IMR-90 (cell line): Measurements from ENCODE around the gene CDKAL1. TPM values are rescaled to one million over a fixed set of nuclear protein-coding genes. Genes with fewer than 3 reads are reported as not detected.

Experiments
- ATAC-seq: fragments of 200-7000 bp; cut with Tn5 transposase; 2 replicates; pipeline ENCODE4 v1.9.1; 2020; ENCODE audit warnings: low read depth, mild to moderate bottlenecking, moderate library complexity
- BruUV-seq: library from RNA; stranded (reverse); fragments of 400-500 nt; replicated peaks from 2 replicates; lab custom pipeline; 2021; lab: Mats Ljungman, UMichigan
- CTCF ChIA-PET: fragments of 300-600 bp; formaldehyde crosslinking; extraction: SDS; loops from one replicate; lab custom pipeline; 2021; ENCODE audit warnings: antibody characterized with exemption; lab: Yijun Ruan, JAX
- POLR2A ChIA-PET: fragments of 300-600 bp; sonication (Branson Sonifier 250); formaldehyde crosslinking; loops from one replicate; lab custom pipeline; 2022; ENCODE audit warnings: antibody characterized with exemption; ENCODE audit not compliant: unreplicated experiment; lab: Charles Lee
- DNase-seq: peaks from one replicate; pipeline ENCODE4 v3.0.0; 2013
- H2AFZ ChIP-seq: replicated peaks from 2 replicates; pipeline ENCODE3; 2013; ENCODE audit warnings: low read length, mild to moderate bottlenecking; ENCODE audit not compliant: poor library complexity
- H2AK5ac ChIP-seq: 2 replicates; pipeline ENCODE4 v1.6.1; 2013; ENCODE audit warnings: low read depth, low read length, inconsistent platforms
- H2AK9ac ChIP-seq: replicated peaks from 2 replicates; pipeline ENCODE3; 2013; ENCODE audit warnings: mild to moderate bottlenecking, low read depth, low read length, moderate library complexity; ENCODE audit not compliant: poor library complexity
- H2BK120ac ChIP-seq: 2 replicates; pipeline ENCODE4 v1.6.1; 2013; ENCODE audit warnings: low read depth, low read length, inconsistent platforms
- H2BK15ac ChIP-seq: 3 replicates; pipeline ENCODE4 v1.6.1; 2013; ENCODE audit warnings: low read depth, low read length, inconsistent platforms
- H2BK20ac ChIP-seq: 2 replicates; pipeline ENCODE4 v1.6.1; 2013; ENCODE audit warnings: low read depth, mild to moderate bottlenecking, inconsistent platforms, low read length, moderate library complexity
- H2BK5ac ChIP-seq: 2 replicates; pipeline ENCODE4 v1.6.1; 2013; ENCODE audit warnings: mild to moderate bottlenecking, low read depth, low read length, inconsistent platforms; ENCODE audit not compliant: poor library complexity, severe bottlenecking
- H3K14ac ChIP-seq: replicated peaks from 2 replicates; pipeline ENCODE4 v1.6.1; 2013; ENCODE audit warnings: low read depth, low read length, inconsistent platforms
- H3K18ac ChIP-seq: 2 replicates; pipeline ENCODE4 v1.6.1; 2013; ENCODE audit warnings: low read depth, low read length, control low read depth
- H3K23ac ChIP-seq: 2 replicates; pipeline ENCODE4 v1.6.1; 2013; ENCODE audit warnings: low read depth, low read length, inconsistent platforms
- H3K27ac ChIP-seq: 2 replicates; pipeline ENCODE4 v1.5.1; 2013; ENCODE audit warnings: mild to moderate bottlenecking, control low read depth, low read length; ENCODE audit not compliant: insufficient read depth
- H3K27me3 ChIP-seq: 2 replicates; pipeline ENCODE4 v1.6.1; 2013; ENCODE audit warnings: low read length; ENCODE audit not compliant: control insufficient read depth, insufficient read depth
- H3K36me3 ChIP-seq: 2 replicates; pipeline ENCODE4 v1.6.1; 2013; ENCODE audit warnings: low read length, mixed read lengths; ENCODE audit not compliant: control insufficient read depth, insufficient read depth
- H3K4ac ChIP-seq: 2 replicates; pipeline ENCODE4 v1.6.1; 2013; ENCODE audit warnings: low read depth, low read length, inconsistent platforms
- H3K4me1 ChIP-seq: 2 replicates; pipeline ENCODE4 v1.6.1; 2013; ENCODE audit warnings: low read length, mixed read lengths; ENCODE audit not compliant: control insufficient read depth, insufficient read depth
- H3K4me2 ChIP-seq: 2 replicates; pipeline ENCODE4 v1.6.1; 2013; ENCODE audit warnings: low read depth, mild to moderate bottlenecking, control low read depth, low read length, moderate library complexity
- H3K4me3 ChIP-seq: 2 replicates; pipeline ENCODE4 v1.5.1; 2013; ENCODE audit warnings: low read depth, mild to moderate bottlenecking, control low read depth, low read length, moderate library complexity; ENCODE audit not compliant: insufficient read depth
- H3K56ac ChIP-seq: 2 replicates; pipeline ENCODE4 v1.6.1; 2013; ENCODE audit warnings: low read length, inconsistent platforms; ENCODE audit not compliant: insufficient read depth; ENCODE audit errors: extremely low read depth
- H3K79me1 ChIP-seq, 2 experiments: 2 replicates each; pipeline ENCODE4 v1.6.1; 2013; ENCODE audit warnings: low read length in 2 of 2, inconsistent platforms in 1 of 2, low read depth in 1 of 2
- H3K9ac ChIP-seq: 2 replicates; pipeline ENCODE4 v1.6.1; 2013; ENCODE audit warnings: low read depth, low read length, control low read depth
- H3K9me1 ChIP-seq: 2 replicates; pipeline ENCODE4 v1.6.1; 2013; ENCODE audit warnings: low read length, inconsistent platforms; ENCODE audit not compliant: insufficient read depth
- H3K9me3 ChIP-seq: 2 replicates; pipeline ENCODE4 v1.6.1; 2013; ENCODE audit warnings: low read length; ENCODE audit not compliant: control insufficient read depth, insufficient read depth
- H4K20me1 ChIP-seq: 2 replicates; pipeline ENCODE4 v1.6.1; 2013; ENCODE audit warnings: low read length, inconsistent platforms; ENCODE audit not compliant: insufficient read depth
- H4K5ac ChIP-seq: 2 replicates; pipeline ENCODE4 v1.6.1; 2013; ENCODE audit warnings: mild to moderate bottlenecking, low read depth, low read length, control low read depth
- H4K8ac ChIP-seq, 2 experiments: 2 replicates each; pipeline ENCODE4 v1.6.1; 2013; ENCODE audit warnings: low read depth in 2 of 2, low read length in 2 of 2, control low read depth in 1 of 2, inconsistent platforms in 1 of 2
- H4K91ac ChIP-seq: 2 replicates; pipeline ENCODE4 v1.6.1; 2013; ENCODE audit warnings: low read depth, low read length, inconsistent platforms; ENCODE audit not compliant: insufficient read depth
- BHLHE40 ChIP-seq: fragments of 150-350 bp; IDR thresholded peaks from 2 replicates; pipeline ENCODE4 v1.6.1; 2016; ENCODE audit warnings: mild to moderate bottlenecking, low read depth, low read length
- CEBPB ChIP-seq: IDR thresholded peaks from 2 replicates; pipeline ENCODE4 v1.6.1; 2012; ENCODE audit warnings: low read depth, low read length, improper control_type of control experiment
- CHD1 ChIP-seq: IDR thresholded peaks from 2 replicates; pipeline ENCODE4 v1.6.1; 2012; ENCODE audit warnings: low read depth, low read length, improper control_type of control experiment
- MAZ ChIP-seq: IDR thresholded peaks from 2 replicates; pipeline ENCODE4 v1.6.1; 2012; ENCODE audit warnings: low read depth, mild to moderate bottlenecking, low read length, improper control_type of control experiment, moderate library complexity, borderline replicate concordance
- MXI1 ChIP-seq: IDR thresholded peaks from 2 replicates; pipeline ENCODE4 v1.6.1; 2012; ENCODE audit warnings: low read depth, mild to moderate bottlenecking, low read length, moderate library complexity, borderline replicate concordance
- NFE2L2 ChIP-seq: fragments of 150-350 bp; IDR thresholded peaks from 2 replicates; pipeline ENCODE4 v1.6.1; 2016; ENCODE audit warnings: low read depth, mild to moderate bottlenecking, low read length
- POLR2A ChIP-seq: IDR thresholded peaks from 2 replicates; pipeline ENCODE4 v1.6.1; 2012; ENCODE audit warnings: mild to moderate bottlenecking, low read depth, low read length
- RAD21 ChIP-seq: IDR thresholded peaks from 2 replicates; pipeline ENCODE4 v1.6.1; 2012; ENCODE audit warnings: low read length, improper control_type of control experiment
- RCOR1 ChIP-seq: IDR thresholded peaks from 2 replicates; pipeline ENCODE4 v1.6.1; 2012; ENCODE audit warnings: mild to moderate bottlenecking, low read length, improper control_type of control experiment; ENCODE audit not compliant: insufficient replicate concordance
- RFX5 ChIP-seq: IDR thresholded peaks from 2 replicates; pipeline ENCODE4 v1.8.0; 2012; ENCODE audit warnings: low read depth, mild to moderate bottlenecking, low read length, moderate library complexity
- SMC3 ChIP-seq: fragments of 150-350 bp; IDR thresholded peaks from 2 replicates; pipeline ENCODE4 v1.6.1; 2016; ENCODE audit warnings: low read depth, mild to moderate bottlenecking, antibody characterized with exemption, low read length, moderate library complexity
- WGBS, 2 experiments: methylation state at CpG; one replicate each; pipeline versions ENCODE4 v1.1.5 to v1.1.7; 2013; ENCODE audit warnings: missing lambda C conversion rate in 2 of 2; ENCODE audit not compliant: insufficient read length in 1 of 2; ENCODE audit errors: extremely low coverage in 2 of 2; 5-methylcytosine and 5-hydroxymethylcytosine counted together
- dilution Hi-C: fragments of 300-500 bp; cut with HindIII; formaldehyde crosslinking; loops from one replicate; pipeline ENCODE4 v1.14.3; 2018; ENCODE audit warnings: low sequenced_read_pairs; ENCODE audit not compliant: unreplicated experiment
- in situ Hi-C: fragments of 300-500 bp; cut with MboI; formaldehyde crosslinking; loops from 3 replicates; pipeline ENCODE4 v1.14.3; 2019; ENCODE audit warnings: low sequenced_read_pairs, inconsistent platforms, mixed read lengths
- intact Hi-C: fragments of 100-400 bp; cut with micrococcal nuclease; formaldehyde crosslinking; loops from 2 replicates; pipeline ENCODE4 v1.10.0; 2022
- polyA plus RNA-seq, 3 experiments: library from polyadenylated mRNA; depleted of rRNA; stranded (reverse); fragments of >200 nt; gene quantifications; 2 replicates each; pipeline ENCODE4 v1.2.3, GENCODE V29; 2012; ENCODE audit warnings: low replicate concordance in 1 of 3
- total RNA-seq: library from RNA; depleted of rRNA; stranded (reverse); fragments of >200 nt; gene quantifications from 2 replicates; pipeline ENCODE4 v1.2.3, GENCODE V29; 2012
- TF ChIP-seq, protein P1 (sequence below): fragments of 150-350 bp; IDR thresholded peaks from 2 replicates; pipeline ENCODE4 v1.6.1; 2016; ENCODE audit warnings: low read depth, mild to moderate bottlenecking, low read length, moderate library complexity, borderline replicate concordance
- TF ChIP-seq, protein P2 (sequence below): conservative IDR thresholded peaks from 2 replicates; pipeline ENCODE4 v1.5.1; 2012; ENCODE audit warnings: mild to moderate bottlenecking, low read depth, low read length, improper control_type of control experiment
- TF ChIP-seq, protein P3 (sequence below): fragments of 150-350 bp; IDR thresholded peaks from 2 replicates; pipeline ENCODE4 v1.6.1; 2017; ENCODE audit warnings: mild to moderate bottlenecking, antibody characterized with exemption, low read length, low read depth

CDKAL1 gene
- total and polyA plus RNA-seq, 2 of the 4 experiments (the other 2 are of a cell fraction), result 3.7 to 13.1 TPM

DNA sequence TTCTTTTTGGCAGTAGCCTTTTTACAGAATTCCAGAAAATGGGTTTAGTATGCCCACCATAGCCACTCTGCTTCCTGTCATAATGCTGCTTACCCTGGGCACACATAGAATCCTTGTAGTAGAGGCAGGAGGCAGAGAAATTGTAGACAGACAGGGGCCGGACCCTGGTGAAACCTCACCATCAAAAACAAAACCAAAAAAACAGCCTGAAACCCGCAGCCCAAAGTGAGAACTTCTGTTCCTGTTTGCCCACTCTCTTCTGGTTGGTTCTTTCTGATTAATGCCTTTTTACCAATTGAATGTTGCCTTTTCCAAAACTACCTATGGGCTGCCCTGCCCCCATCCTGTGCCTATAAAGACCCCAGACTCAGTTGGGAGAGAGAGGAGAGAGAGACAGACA, 188.2 kb downstream of the CDKAL1 start:
- intact Hi-C loops (no loop called here), dilution Hi-C loops (no loop called here), in situ Hi-C loops (no loop called here)
- no CpG with 5 or more reads among the region's 2 CpGs for WGBS, 2 experiments
- H3K27ac ChIP-seq, result no peak overlapping the region
- H4K8ac ChIP-seq, result no peak overlapping the region
- no peak overlapping the region for H3K18ac ChIP-seq
- no peak overlapping the region for H2BK5ac ChIP-seq
- H3K36me3 ChIP-seq, result no peaks in the 10 kb centered on the region
- no peak overlapping the region for H2AFZ ChIP-seq
- H4K5ac ChIP-seq, result no peak overlapping the region
- H3K4me3 ChIP-seq, result no peak overlapping the region
- H3K4ac ChIP-seq, result no peak overlapping the region
- no peak overlapping the region for H2BK120ac ChIP-seq
- no peak overlapping the region for H3K9ac ChIP-seq
- no peak overlapping the region for H3K4me2 ChIP-seq
- H2BK20ac ChIP-seq, result no peak overlapping the region
- H3K23ac ChIP-seq, result no peak overlapping the region
- H3K56ac ChIP-seq, result no peak overlapping the region
- ChIA-PET CTCF (no interaction called here), POLR2A (no interaction called here)
- H3K79me1 ChIP-seq, result peaks cover 0 to 3% of the 10 kb centered on the region in 2 experiments; a peak in 2 of 4 replicates
- H3K4me1 ChIP-seq, result no peaks in the 10 kb centered on the region
- no peak overlapping the region for H4K91ac ChIP-seq
- H4K20me1 ChIP-seq, result no peaks in the 10 kb centered on the region
- no peak overlapping the region for H2AK5ac ChIP-seq
- no peaks in the 10 kb centered on the region for H3K9me1 ChIP-seq
- DNase-seq (no peak), ATAC-seq (no peak)
- no peak overlapping the region for H2BK15ac ChIP-seq
- BruUV-seq, result no TSS peak
- no peaks in the 10 kb centered on the region for H3K27me3 ChIP-seq
- no peaks in the 10 kb centered on the region for H3K9me3 ChIP-seq
- H2AK9ac ChIP-seq, result no peak overlapping the region
- TF ChIP-seq RFX5 (no peak), RAD21 (no peak), BHLHE40 (no peak), SMC3 (no peak), MXI1 (no peak), CEBPB (no peak), NFE2L2 (no peak), RCOR1 (no peak), CHD1 (no peak), MAZ (no peak), POLR2A (no peak)
- TF ChIP-seq, protein P1, sequence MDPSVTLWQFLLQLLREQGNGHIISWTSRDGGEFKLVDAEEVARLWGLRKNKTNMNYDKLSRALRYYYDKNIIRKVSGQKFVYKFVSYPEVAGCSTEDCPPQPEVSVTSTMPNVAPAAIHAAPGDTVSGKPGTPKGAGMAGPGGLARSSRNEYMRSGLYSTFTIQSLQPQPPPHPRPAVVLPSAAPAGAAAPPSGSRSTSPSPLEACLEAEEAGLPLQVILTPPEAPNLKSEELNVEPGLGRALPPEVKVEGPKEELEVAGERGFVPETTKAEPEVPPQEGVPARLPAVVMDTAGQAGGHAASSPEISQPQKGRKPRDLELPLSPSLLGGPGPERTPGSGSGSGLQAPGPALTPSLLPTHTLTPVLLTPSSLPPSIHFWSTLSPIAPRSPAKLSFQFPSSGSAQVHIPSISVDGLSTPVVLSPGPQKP, result no peak
- TF ChIP-seq, protein P2, sequence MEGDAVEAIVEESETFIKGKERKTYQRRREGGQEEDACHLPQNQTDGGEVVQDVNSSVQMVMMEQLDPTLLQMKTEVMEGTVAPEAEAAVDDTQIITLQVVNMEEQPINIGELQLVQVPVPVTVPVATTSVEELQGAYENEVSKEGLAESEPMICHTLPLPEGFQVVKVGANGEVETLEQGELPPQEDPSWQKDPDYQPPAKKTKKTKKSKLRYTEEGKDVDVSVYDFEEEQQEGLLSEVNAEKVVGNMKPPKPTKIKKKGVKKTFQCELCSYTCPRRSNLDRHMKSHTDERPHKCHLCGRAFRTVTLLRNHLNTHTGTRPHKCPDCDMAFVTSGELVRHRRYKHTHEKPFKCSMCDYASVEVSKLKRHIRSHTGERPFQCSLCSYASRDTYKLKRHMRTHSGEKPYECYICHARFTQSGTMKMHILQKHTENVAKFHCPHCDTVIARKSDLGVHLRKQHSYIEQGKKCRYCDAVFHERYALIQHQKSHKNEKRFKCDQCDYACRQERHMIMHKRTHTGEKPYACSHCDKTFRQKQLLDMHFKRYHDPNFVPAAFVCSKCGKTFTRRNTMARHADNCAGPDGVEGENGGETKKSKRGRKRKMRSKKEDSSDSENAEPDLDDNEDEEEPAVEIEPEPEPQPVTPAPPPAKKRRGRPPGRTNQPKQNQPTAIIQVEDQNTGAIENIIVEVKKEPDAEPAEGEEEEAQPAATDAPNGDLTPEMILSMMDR, result no peak
- TF ChIP-seq, protein P3, sequence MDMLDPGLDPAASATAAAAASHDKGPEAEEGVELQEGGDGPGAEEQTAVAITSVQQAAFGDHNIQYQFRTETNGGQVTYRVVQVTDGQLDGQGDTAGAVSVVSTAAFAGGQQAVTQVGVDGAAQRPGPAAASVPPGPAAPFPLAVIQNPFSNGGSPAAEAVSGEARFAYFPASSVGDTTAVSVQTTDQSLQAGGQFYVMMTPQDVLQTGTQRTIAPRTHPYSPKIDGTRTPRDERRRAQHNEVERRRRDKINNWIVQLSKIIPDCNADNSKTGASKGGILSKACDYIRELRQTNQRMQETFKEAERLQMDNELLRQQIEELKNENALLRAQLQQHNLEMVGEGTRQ, result no peak
- H3K14ac ChIP-seq, result no peak overlapping the region
